GM23338 (cell line): ENCODE data around the gene GPC5. TPM values are rescaled to one million over a fixed set of nuclear protein-coding genes. Genes with fewer than 3 reads are reported as not detected.
"Not testable (repeated sequence)": the region's sequence is repeated elsewhere in the genome, so short reads cannot be mapped to it uniquely, and the experiment has no call there.

ENCODE experiments used
- ATAC-seq: fragments of 200-7000 bp; cut with Tn5 transposase; 3 replicates; pipeline ENCODE4 v1.9.1; 2020
- DNase-seq: peaks from one replicate; pipeline ENCODE4 v3.0.0-alpha.2; 2015; ENCODE audit warnings: low spot score
- H2AFZ ChIP-seq: fragments of 200-600 bp; sonication (generic); 2 replicates; pipeline ENCODE4 v1.8.0; 2016; ENCODE audit warnings: antibody characterized with exemption, mild to moderate bottlenecking, moderate library complexity
- H3F3A ChIP-seq: fragments of 200-600 bp; sonication (generic); replicated peaks from 2 replicates; pipeline ENCODE4 v1.8.0; 2017; ENCODE audit warnings: antibody characterized with exemption, mixed run types, low read depth
- H3K27ac ChIP-seq: fragments of 200-600 bp; sonication (generic); 2 replicates; pipeline ENCODE4 v1.6.1; 2016; ENCODE audit warnings: low read depth
- H3K27me3 ChIP-seq: fragments of 200-600 bp; sonication (generic); 2 replicates; pipeline ENCODE4 v1.8.0; 2016; ENCODE audit warnings: mild to moderate bottlenecking, mixed run types, moderate library complexity; ENCODE audit not compliant: insufficient read depth
- H3K36me3 ChIP-seq: fragments of 200-600 bp; sonication (generic); 2 replicates; pipeline ENCODE4 v1.8.0; 2016; ENCODE audit warnings: mild to moderate bottlenecking; ENCODE audit not compliant: insufficient read depth
- H3K4me1 ChIP-seq: fragments of 200-600 bp; sonication (generic); 2 replicates; pipeline ENCODE4 v1.8.0; 2016; ENCODE audit warnings: mild to moderate bottlenecking, moderate library complexity; ENCODE audit not compliant: insufficient read depth
- H3K4me2 ChIP-seq: fragments of 200-600 bp; sonication (generic); 2 replicates; pipeline ENCODE4 v1.7.1; 2017; ENCODE audit warnings: mixed run types
- H3K4me3 ChIP-seq: fragments of 200-600 bp; sonication (generic); 2 replicates; pipeline ENCODE4 v1.6.1; 2016; ENCODE audit warnings: mixed run types
- H3K79me2 ChIP-seq: fragments of 200-600 bp; sonication (generic); replicated peaks from 2 replicates; pipeline ENCODE4 v1.8.0; 2017; ENCODE audit warnings: mild to moderate bottlenecking; ENCODE audit not compliant: insufficient read depth
- H3K9me2 ChIP-seq: fragments of 200-600 bp; sonication (generic); 2 replicates; pipeline ENCODE4 v1.8.0; 2017; ENCODE audit not compliant: insufficient read depth
- H4K20me1 ChIP-seq: fragments of 200-600 bp; sonication (generic); replicated peaks from 2 replicates; pipeline ENCODE4 v1.8.0; 2017; ENCODE audit warnings: mild to moderate bottlenecking; ENCODE audit not compliant: insufficient read depth
- H3K27ac Mint-ChIP-seq: 2 replicates; pipeline ENCODE4 v1.8.0; 2020; ENCODE audit warnings: inconsistent platforms, mild to moderate bottlenecking, moderate library complexity, mixed read lengths
- H3K27me3 Mint-ChIP-seq: 3 replicates; pipeline ENCODE4 v1.8.0; 2022; ENCODE audit warnings: low read depth, mild to moderate bottlenecking, moderate library complexity, mixed read lengths, inconsistent platforms; ENCODE audit not compliant: insufficient read depth, poor library complexity
- H3K36me3 Mint-ChIP-seq: 3 replicates; pipeline ENCODE4 v1.8.0; 2021; ENCODE audit warnings: low read depth, mild to moderate bottlenecking, inconsistent platforms, moderate library complexity, mixed read lengths
- H3K4me1 Mint-ChIP-seq: 3 replicates; pipeline ENCODE4 v1.8.0; 2020; ENCODE audit warnings: mild to moderate bottlenecking, inconsistent platforms, mixed read lengths
- H3K4me3 Mint-ChIP-seq: 3 replicates; pipeline ENCODE4 v1.8.0; 2021; ENCODE audit warnings: moderate library complexity, mild to moderate bottlenecking, inconsistent platforms, mixed read lengths
- H3K9me3 Mint-ChIP-seq: 3 replicates; pipeline ENCODE4 v1.8.0; 2020; ENCODE audit warnings: moderate library complexity, mild to moderate bottlenecking, inconsistent platforms, mixed read lengths
- EZH2phosphoT487 ChIP-seq: fragments of 200-600 bp; sonication (generic); IDR thresholded peaks from one replicate; pipeline ENCODE4 v1.8.1; 2018; ENCODE audit warnings: antibody characterized with exemption; ENCODE audit not compliant: unreplicated experiment
- ZNF114 ChIP-seq: fragments of 250-450 bp; sonication (Bioruptor Pico); IDR thresholded peaks from 2 replicates; pipeline ENCODE4 v1.5.0; 2020; ENCODE audit warnings: mild to moderate bottlenecking, moderate library complexity
- polyA plus RNA-seq: library from polyadenylated mRNA; unstranded; fragments of >200 nt; fragmentation: Nextera tagmentation; extraction: Ambion mirVana; gene quantifications from 2 replicates; pipeline ENCODE4 v1.2.1, GENCODE V29; 2016
- total RNA-seq: library from RNA; depleted of rRNA; stranded (reverse); fragments of >200 nt; shearing (Covaris generic); gene quantifications from 2 replicates; pipeline ENCODE4 v1.2.3, GENCODE V29; 2014
- TF ChIP-seq, protein P1 (sequence below): IDR thresholded peaks from one replicate; pipeline ENCODE4 v1.6.1; 2018; ENCODE audit warnings: antibody characterized with exemption; ENCODE audit not compliant: unreplicated experiment

The GPC5 gene
- total and polyA plus RNA-seq, 2 experiments from 2014 or later: 0.95 to 1.1 TPM

DNA sequence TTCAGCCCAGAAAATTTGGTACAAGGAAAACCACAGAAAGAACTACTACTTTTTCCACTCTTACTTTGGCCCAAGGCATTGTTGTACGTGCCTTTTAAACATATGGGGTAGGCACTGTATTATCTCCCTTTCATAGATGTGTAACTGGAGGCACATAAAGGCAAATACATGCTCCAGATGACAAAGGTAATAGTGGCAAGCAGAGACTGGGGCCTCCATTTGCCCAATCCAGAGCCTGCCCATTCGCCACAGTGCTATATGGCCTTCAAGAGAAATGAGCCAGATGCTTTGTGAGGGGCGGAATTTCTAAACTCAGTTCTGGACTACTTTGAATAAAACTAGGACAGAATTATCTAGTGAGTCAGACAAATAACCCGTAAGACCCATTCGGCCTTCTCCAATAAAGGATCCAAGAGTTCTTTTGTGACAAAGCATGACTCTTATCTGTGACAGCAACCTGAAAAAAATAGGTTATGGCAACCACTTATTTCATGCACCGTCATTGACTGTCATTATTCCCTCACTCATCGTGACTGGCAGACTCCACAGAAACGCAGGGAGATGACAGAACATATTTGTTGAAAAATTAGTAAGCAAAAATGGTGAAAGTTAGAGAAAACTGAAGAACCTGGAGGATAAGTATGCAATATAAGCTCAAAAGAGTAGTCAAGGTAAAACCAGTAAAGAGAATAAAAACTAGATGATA lies 1116.2 kb downstream of the GPC5 start (continued):
- TF ChIP-seq, protein P1, sequence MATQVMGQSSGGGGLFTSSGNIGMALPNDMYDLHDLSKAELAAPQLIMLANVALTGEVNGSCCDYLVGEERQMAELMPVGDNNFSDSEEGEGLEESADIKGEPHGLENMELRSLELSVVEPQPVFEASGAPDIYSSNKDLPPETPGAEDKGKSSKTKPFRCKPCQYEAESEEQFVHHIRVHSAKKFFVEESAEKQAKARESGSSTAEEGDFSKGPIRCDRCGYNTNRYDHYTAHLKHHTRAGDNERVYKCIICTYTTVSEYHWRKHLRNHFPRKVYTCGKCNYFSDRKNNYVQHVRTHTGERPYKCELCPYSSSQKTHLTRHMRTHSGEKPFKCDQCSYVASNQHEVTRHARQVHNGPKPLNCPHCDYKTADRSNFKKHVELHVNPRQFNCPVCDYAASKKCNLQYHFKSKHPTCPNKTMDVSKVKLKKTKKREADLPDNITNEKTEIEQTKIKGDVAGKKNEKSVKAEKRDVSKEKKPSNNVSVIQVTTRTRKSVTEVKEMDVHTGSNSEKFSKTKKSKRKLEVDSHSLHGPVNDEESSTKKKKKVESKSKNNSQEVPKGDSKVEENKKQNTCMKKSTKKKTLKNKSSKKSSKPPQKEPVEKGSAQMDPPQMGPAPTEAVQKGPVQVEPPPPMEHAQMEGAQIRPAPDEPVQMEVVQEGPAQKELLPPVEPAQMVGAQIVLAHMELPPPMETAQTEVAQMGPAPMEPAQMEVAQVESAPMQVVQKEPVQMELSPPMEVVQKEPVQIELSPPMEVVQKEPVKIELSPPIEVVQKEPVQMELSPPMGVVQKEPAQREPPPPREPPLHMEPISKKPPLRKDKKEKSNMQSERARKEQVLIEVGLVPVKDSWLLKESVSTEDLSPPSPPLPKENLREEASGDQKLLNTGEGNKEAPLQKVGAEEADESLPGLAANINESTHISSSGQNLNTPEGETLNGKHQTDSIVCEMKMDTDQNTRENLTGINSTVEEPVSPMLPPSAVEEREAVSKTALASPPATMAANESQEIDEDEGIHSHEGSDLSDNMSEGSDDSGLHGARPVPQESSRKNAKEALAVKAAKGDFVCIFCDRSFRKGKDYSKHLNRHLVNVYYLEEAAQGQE: no peak
- TF ChIP-seq ZNF114 (CRISPR knock-in tag): no peak

GRCh38 chr13:92516878-92517277 lies 1118.5 kb downstream of the GPC5 start:
- not testable (repeated sequence) for H3K27me3 ChIP-seq, ATAC-seq, H3K4me3 Mint-ChIP-seq, H3K36me3 ChIP-seq, DNase-seq, H3K36me3 Mint-ChIP-seq, H2AFZ ChIP-seq, H3K4me1 ChIP-seq, H3F3A ChIP-seq, H3K4me3 ChIP-seq, H4K20me1 ChIP-seq, H3K27me3 Mint-ChIP-seq, H3K9me2 ChIP-seq, H3K79me2 ChIP-seq, H3K4me1 Mint-ChIP-seq, H3K4me2 ChIP-seq, H3K27ac Mint-ChIP-seq, H3K27ac ChIP-seq
- peaks cover 33% of the 10 kb centered on the region; the same call in 2 of the 3 replicates for H3K9me3 Mint-ChIP-seq

- H4K20me1 ChIP-seq, ATAC-seq, H3K36me3 ChIP-seq, H3K27me3 ChIP-seq, H3K4me2 ChIP-seq, H3K4me3 Mint-ChIP-seq, H3K27me3 Mint-ChIP-seq, H3K4me1 ChIP-seq, H3F3A ChIP-seq, H3K27ac Mint-ChIP-seq, H2AFZ ChIP-seq, H3K4me1 Mint-ChIP-seq, H3K36me3 Mint-ChIP-seq, H3K9me2 ChIP-seq, H3K4me3 ChIP-seq, H3K27ac ChIP-seq, DNase-seq, H3K79me2 ChIP-seq: not testable (repeated sequence)
- H3K9me3 Mint-ChIP-seq: peaks cover 33% of the 10 kb centered on the region; the same call in 2 of the 3 replicates
Measured at GRCh38 chr13:92518622-92519021, 1120.2 kb downstream of the GPC5 start.

GRCh38 chr13:92530364-92530763 lies 1131.9 kb downstream of the GPC5 start:
- Histone ChIP-seq H3K27ac (no peak overlapping the region), H3F3A (no peaks in the 10 kb centered on the region), H3K4me2 (no peak overlapping the region), H3K27me3 (no peaks in the 10 kb centered on the region), H2AFZ (no peak overlapping the region), H3K4me1 (no peaks in the 10 kb centered on the region), H4K20me1 (no peaks in the 10 kb centered on the region), H3K4me3 (no peak overlapping the region), H3K36me3 (no peaks in the 10 kb centered on the region), H3K9me2 (no peaks in the 10 kb centered on the region), H3K79me2 (no peaks in the 10 kb centered on the region)
- TF ChIP-seq EZH2phosphoT487: no peak
- no peak overlapping the region for H3K27ac Mint-ChIP-seq
- no peaks in the 10 kb centered on the region for H3K27me3 Mint-ChIP-seq
- H3K4me3 Mint-ChIP-seq: no peak overlapping the region
- no peak for DNase-seq
- H3K36me3 Mint-ChIP-seq: no peaks in the 10 kb centered on the region
- no peaks in the 10 kb centered on the region for H3K9me3 Mint-ChIP-seq
- H3K4me1 Mint-ChIP-seq: no peaks in the 10 kb centered on the region
- no peak for ATAC-seq
